GM19023 (cell line): ENCODE measurements around the gene SLC6A16.
"Not testable (repeated sequence)": the region's sequence is repeated elsewhere in the genome, so short reads cannot be mapped to it uniquely, and the experiment has no call there.

Experiments used
- ATAC-seq: cut with Tn5 transposase; IDR thresholded peaks from one replicate; pipeline ENCODE4 v1.9.1; 2021; ENCODE audit warnings: mild to moderate bottlenecking, moderate library complexity; ENCODE audit not compliant: unreplicated experiment

The SLC6A16 gene

DNA sequence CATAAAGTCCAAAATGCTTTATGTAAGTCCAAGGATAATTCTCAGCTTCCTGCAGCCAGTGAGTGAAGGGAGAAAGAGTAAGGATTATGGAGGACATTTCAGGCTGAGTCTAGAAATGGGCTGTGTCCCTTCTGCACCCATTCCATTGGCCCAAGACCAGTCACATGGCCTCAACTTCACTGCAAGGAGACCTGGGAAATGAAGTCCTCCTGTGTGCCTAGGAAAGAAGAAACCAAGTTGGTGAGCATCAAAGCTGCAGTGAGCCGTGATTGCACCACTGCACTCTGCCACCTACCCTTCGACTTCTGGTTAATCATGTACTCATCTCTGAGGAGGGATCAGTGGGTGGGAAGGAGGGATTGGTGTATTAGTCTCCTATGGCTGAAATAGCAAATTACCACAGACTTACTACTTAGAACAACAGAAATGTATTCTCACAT, 6.6 kb upstream of the SLC6A16 start:
- no peak for ATAC-seq

GRCh38 chr19:49331187-49331586, 6.2 kb upstream of the SLC6A16 start:
- not testable (repeated sequence) for ATAC-seq

DNA sequence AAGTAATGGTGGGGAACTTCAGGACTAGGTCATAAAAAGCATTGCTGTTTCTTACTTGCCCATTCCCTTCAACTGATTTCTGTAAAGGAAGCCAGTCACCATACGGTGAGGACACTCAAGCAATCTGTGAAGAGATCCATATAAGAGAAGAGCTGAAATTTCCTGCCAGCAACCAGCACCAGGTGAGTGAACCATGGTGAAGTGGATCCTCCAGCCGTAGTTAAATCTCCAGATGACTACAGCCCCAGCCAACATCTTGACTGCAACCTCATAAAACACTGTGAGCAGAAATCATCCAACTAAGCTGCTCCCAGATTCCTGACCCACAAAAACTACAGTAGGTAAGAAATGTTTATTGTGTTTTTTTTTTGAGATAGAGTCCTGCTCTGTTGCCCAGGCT, 3.8 kb upstream of the SLC6A16 start:
- ATAC-seq, result no peak

- ATAC-seq, result no peak
Observed at GRCh38 chr19:49327878-49328544, 3.0 kb upstream of the SLC6A16 start.

GRCh38 chr19:49326165-49326704, 1.2 kb upstream of the SLC6A16 start:
- no peak for ATAC-seq

DNA sequence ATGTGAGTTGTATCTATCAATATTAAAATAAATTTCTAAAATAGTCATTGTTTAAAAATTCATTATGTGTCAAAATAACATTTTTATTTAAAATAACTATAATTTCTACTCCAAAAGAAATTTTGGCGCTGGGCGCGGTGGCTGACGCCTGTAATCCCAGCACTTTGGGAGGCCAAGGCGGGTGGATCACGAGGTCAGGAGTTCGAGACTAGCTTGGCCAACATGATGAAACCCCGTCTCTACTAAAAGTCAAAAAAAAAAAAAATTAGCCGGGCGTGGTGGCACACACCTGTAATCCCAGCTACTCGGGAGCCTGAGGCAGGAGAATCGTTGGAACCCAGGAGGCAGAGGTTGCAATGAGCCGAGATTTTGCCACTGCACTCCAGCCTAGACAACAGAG, 765 bp upstream of the SLC6A16 start:
- ATAC-seq, result not testable (repeated sequence)

DNA sequence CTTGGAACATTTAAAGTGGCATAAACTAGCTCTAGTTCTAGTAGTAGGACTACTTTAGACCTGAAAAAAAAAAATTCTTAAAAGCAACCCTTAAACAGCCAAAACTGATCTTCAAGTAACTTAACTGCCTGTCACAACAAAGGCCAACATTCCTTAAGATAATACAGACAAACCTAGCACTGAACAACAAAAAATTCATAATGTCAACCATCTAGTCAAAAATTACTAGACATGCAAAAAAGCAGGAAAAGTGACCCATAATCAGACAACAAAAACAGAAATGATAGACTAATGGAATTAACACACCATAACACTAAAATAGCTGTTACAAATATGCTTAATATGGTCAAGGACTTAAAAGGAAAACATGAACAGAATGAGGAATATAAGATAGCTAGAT, 6.7 kb downstream of the SLC6A16 start:
- no peak for ATAC-seq

DNA sequence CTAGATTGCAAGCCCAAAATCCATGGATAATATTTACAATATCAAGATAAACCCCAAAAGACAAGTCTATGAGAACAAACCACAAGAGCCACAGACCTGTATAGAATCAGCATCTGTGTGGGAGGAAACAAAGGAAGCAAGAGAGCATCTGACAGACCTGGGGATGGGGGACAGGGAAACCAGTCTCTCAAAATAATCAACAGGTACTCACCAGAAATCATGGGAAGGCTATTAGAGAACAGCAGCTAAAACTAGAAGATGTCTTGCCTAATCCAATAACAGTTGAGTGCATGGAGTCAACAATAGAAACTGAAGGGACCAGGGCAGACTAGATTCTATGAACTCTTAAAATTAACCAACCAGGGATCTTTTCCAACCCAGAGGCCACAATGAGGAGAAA, 8.7 kb downstream of the SLC6A16 start:
- no peak for ATAC-seq

- no peak for ATAC-seq
Observed at GRCh38 chr19:49315111-49315510, 9.9 kb downstream of the SLC6A16 start.

DNA sequence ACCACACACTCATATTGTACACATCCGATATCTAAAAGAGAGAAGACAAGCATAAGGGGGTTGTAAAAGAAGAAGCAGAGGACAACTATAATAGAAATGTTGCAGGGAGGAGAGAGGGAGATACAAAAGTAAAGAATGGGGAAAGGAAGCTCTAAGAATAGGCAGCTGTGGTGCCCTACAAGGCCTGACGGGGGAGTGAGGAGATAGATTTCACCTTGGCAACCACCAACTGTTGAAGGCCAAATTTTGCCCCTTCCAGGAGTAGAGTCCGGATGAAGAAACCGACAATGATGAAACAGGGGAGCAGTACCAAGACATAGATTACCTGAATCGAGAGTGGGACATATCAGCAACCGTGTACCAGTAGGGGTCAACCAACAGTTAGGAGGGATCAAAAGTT, 15.9 kb downstream of the SLC6A16 start:
- ATAC-seq, result no peak

GRCh38 chr19:49306734-49307133, 18.3 kb downstream of the SLC6A16 start:
- ATAC-seq, result not testable (repeated sequence)

GRCh38 chr19:49301866-49302252, 23.1 kb downstream of the SLC6A16 start:
- ATAC-seq, result no peak

DNA sequence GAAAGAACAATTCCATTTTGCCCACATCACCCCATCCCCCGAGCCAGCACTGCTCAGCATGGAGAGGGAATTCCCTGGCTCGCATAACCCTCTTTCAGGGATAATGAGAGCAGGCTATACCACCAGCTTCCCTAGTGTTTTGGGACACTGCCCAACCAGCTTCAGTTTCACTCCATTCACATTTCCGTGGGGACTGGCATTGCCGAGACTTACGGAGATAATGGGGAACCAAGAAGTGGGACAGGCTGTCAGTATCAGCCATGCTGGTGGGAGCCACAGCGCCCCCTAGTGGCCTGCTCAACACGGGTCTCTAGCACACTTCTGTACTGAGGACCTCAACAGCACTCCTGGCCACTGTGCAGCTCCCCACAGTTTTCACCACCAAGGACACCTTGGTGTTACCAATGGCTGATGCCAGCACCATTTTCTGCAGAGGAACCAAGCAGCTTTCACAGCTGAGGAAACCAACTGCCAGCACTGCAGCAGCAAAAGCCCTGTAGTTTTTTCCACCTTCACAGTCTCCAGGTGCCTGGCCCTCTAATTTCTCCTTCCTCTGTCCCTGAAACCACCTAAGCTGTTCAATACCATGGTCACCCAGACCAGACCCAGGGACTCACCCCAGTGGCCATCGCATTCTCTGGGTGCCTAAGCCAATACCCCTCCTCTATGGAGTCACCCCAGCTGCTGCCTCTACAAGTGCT, 23.7 kb downstream of the SLC6A16 start:
- no peak for ATAC-seq

DNA sequence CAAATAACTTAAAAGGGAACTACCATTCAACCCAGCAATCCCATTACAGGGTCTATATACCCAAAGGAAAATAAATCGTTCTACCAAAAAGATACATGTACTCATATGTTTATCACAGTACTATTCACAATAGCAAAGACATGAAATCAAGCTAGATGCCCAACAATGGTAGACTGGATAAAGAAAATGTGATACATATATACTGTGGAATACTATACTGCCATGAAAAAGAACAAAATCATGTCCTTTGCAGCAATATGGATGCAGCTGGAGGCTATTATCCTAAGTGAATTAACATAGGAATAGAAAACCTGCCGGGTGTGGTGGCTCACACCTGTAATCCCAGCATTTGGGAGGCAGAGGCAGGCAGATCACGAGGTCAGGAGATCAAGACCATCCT, 26.3 kb downstream of the SLC6A16 start:
- ATAC-seq, result not testable (repeated sequence)

DNA sequence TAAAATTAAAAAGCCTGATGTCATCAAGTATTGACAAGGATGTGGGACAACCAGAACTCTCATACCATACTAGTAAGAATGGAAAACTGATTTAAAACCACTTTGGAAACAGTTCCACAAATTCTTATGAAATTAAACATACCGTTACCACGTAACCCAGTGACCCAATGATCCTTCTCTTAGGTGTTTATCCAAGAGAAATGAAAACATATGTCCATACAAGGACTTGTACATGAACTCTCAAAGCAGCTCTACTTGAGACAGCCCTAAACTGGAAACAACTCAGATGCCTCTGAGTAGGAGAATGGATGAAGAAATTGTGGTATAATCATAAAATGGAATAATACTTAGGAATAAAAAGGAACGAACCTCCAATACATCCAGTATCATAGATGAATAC, 27.6 kb downstream of the SLC6A16 start:
- no peak for ATAC-seq

- no peak for ATAC-seq
Observed at GRCh38 chr19:49295208-49295880, 29.6 kb downstream of the SLC6A16 start.

GRCh38 chr19:49294401-49294800, 30.6 kb downstream of the SLC6A16 start:
- ATAC-seq, result no peak

DNA sequence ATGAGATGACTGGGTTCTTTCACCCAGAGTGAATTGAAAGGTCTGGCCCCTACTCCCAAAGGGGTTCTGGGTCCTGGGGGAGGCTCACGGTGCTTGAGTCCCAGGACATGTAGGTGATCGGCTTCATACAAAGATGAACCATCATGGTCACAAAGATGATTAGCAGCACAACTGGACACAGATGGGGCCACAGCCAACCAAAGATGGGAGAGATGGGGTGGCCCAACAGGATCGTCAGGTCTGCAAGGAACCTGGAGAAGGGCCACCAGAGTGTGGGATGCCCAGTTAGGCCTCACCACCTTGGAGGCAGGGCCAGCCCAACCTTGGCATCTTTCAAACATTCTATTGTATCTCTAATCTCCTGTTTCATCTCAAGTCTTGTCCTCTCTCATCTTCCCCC, 34.5 kb downstream of the SLC6A16 start:
- no peak for ATAC-seq

DNA sequence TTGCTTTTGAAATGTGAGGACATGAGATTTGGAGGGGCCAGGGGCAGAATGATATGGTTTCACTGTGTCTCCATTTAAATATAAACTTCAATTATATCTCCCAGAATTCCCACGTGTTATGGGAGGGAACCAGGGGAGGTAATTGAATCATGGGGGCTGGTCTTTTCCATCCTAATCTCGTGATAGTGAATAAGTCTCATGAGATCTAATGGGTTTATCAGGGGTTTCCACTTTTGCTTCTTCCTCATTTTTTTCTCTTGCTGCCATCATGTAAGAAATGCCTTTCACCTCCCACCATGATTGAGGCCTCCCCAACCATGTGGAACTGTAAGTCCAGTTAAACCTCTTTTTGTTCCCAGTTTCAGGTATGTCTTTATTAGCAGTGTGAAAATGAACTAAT, 35.7 kb downstream of the SLC6A16 start:
- not testable (repeated sequence) for ATAC-seq

- ATAC-seq, result not testable (repeated sequence)
Observed at GRCh38 chr19:49288205-49288604, 36.8 kb downstream of the SLC6A16 start.

DNA sequence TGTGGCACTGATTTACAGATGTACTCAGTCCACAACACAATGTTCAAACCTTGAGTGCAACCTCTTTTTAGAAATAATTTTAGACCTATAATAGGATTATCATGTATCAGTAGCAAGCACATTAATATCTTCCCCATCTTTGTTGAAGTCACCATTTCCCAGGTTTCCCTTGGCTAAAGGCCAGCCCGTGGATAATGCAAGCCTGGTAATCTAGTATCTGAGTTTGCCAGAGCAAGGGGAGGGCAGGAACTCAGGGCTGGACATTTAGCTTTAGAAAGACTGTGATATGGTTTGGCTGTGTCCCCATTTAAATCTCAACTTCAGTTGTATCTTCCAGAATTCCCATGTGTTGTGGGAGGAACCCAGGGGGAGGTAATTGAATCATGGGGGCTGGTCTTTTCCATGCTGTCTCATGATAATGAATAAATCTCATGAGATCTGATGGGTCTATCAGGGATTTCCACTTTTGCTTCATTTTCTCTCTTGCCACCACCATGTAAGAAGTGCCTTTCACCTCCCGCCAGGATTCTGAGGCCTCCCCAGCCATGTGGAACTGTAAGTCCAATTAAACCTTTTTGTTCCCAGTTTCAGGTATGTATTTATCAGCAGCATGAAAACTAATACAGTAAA, 37.7 kb downstream of the SLC6A16 start:
- no peak for ATAC-seq
